HCT116 (cell line): Measurements from ENCODE around the gene CCDC124.

Experiments
- EZH2 ChIP-seq: fragments of 200-600 bp; sonication (generic); IDR thresholded peaks from 2 replicates; pipeline ENCODE4 v1.6.1; 2017; ENCODE audit warnings: antibody characterized with exemption, mixed run types
- EZH2phosphoT487 ChIP-seq: fragments of 200-600 bp; IDR thresholded peaks from 2 replicates; pipeline ENCODE4 v1.6.1; 2018; ENCODE audit warnings: antibody characterized with exemption, borderline replicate concordance
- FOSL1 ChIP-seq: IDR thresholded peaks from 2 replicates; pipeline ENCODE4 v1.6.1; 2012; ENCODE audit warnings: low read depth
- JUND ChIP-seq: IDR thresholded peaks from 2 replicates; pipeline ENCODE4 v1.6.1; 2012
- POLR2A ChIP-seq: IDR thresholded peaks from 2 replicates; pipeline ENCODE4 v1.7.0; 2011; ENCODE audit warnings: borderline replicate concordance; ENCODE audit not compliant: insufficient read depth, insufficient read length; ENCODE audit errors: extremely low read depth
- SP1 ChIP-seq: IDR thresholded peaks from 2 replicates; pipeline ENCODE4 v1.6.1; 2012; ENCODE audit warnings: low read depth
- SRF ChIP-seq: IDR thresholded peaks from 2 replicates; pipeline ENCODE4 v1.6.1; 2012; ENCODE audit warnings: low read depth
- TCF7L2 ChIP-seq: IDR thresholded peaks from 2 replicates; pipeline ENCODE4 v1.7.0; 2011; ENCODE audit warnings: borderline replicate concordance, inconsistent platforms; ENCODE audit not compliant: insufficient read depth, insufficient read length; ENCODE audit errors: extremely low read depth
- ZNF274 ChIP-seq: fragments of 200-500 bp; sonication (Bioruptor generic); IDR thresholded peaks from 2 replicates; pipeline ENCODE4 v1.6.1; 2014; ENCODE audit warnings: mild to moderate bottlenecking, low read depth, low read length, inconsistent platforms
- TF ChIP-seq, protein P1 (sequence below), 3 experiments: fragments of 200-600 bp in 1 of 3; sonication (generic) in 1 of 3; IDR thresholded peaks in 2 of 3; conservative IDR thresholded peaks in 1 of 3; 2 replicates each; pipeline ENCODE4 v1.5.1; 2012 to 2017; ENCODE audit warnings: low read depth in 2 of 3, low read length in 2 of 3, antibody characterized with exemption in 1 of 3, borderline replicate concordance in 1 of 3, control low read depth in 1 of 3, mild to moderate bottlenecking in 1 of 3, mixed read lengths in 1 of 3, mixed run types in 1 of 3, moderate library complexity in 1 of 3; ENCODE audit not compliant: insufficient read depth in 1 of 3
- TF ChIP-seq, protein P2 (sequence below): IDR thresholded peaks from 2 replicates; pipeline ENCODE4 v1.6.1; 2011; ENCODE audit warnings: mild to moderate bottlenecking, low read length, moderate library complexity; ENCODE audit not compliant: insufficient replicate concordance; ENCODE audit errors: extremely low read depth
- TF ChIP-seq, protein P3 (sequence below): IDR thresholded peaks from 2 replicates; pipeline ENCODE4 v1.6.1; 2012; ENCODE audit warnings: low read depth
- TF ChIP-seq, protein P4 (sequence below): IDR thresholded peaks from 2 replicates; pipeline ENCODE4 v1.6.1; 2012

DNA sequence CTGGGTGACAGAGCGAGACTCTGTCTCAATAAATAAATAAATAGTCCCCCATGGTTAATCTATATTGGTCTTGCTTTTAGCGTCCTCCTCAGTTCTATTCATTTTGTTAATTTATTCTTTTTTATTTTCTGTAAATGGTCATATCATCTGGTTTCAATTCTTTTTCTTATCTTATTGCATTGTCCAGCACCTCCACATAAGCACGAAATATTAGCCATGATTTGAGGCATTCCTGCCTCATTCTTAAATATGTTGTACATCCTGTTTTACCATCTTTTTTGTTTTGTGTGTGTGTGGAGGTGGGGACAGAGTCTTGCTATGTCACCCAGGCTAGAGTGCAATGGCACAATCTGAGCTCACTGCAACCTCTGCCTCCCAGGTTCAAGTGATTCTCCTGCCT, 24.6 kb upstream of the CCDC124 start:
- no peak for TF ChIP-seq SP1
- TF ChIP-seq FOSL1, result no peak
- TF ChIP-seq POLR2A, result no peak
- TF ChIP-seq, protein P1, sequence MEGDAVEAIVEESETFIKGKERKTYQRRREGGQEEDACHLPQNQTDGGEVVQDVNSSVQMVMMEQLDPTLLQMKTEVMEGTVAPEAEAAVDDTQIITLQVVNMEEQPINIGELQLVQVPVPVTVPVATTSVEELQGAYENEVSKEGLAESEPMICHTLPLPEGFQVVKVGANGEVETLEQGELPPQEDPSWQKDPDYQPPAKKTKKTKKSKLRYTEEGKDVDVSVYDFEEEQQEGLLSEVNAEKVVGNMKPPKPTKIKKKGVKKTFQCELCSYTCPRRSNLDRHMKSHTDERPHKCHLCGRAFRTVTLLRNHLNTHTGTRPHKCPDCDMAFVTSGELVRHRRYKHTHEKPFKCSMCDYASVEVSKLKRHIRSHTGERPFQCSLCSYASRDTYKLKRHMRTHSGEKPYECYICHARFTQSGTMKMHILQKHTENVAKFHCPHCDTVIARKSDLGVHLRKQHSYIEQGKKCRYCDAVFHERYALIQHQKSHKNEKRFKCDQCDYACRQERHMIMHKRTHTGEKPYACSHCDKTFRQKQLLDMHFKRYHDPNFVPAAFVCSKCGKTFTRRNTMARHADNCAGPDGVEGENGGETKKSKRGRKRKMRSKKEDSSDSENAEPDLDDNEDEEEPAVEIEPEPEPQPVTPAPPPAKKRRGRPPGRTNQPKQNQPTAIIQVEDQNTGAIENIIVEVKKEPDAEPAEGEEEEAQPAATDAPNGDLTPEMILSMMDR (IDR thresholded peaks at IDR 0.05 in 2 of 3, conservative IDR thresholded peaks at IDR 0.05 in 1 of 3; ENCODE audit: borderline replicate concordance in 1 of 3, insufficient read depth in 1 of 3, low read depth in 2 of 3, low read length in 2 of 3), result no peak
- TF ChIP-seq, protein P2, sequence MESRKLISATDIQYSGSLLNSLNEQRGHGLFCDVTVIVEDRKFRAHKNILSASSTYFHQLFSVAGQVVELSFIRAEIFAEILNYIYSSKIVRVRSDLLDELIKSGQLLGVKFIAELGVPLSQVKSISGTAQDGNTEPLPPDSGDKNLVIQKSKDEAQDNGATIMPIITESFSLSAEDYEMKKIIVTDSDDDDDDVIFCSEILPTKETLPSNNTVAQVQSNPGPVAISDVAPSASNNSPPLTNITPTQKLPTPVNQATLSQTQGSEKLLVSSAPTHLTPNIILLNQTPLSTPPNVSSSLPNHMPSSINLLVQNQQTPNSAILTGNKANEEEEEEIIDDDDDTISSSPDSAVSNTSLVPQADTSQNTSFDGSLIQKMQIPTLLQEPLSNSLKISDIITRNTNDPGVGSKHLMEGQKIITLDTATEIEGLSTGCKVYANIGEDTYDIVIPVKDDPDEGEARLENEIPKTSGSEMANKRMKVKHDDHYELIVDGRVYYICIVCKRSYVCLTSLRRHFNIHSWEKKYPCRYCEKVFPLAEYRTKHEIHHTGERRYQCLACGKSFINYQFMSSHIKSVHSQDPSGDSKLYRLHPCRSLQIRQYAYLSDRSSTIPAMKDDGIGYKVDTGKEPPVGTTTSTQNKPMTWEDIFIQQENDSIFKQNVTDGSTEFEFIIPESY, result no peak
- no peak for TF ChIP-seq EZH2
- TF ChIP-seq, protein P3, sequence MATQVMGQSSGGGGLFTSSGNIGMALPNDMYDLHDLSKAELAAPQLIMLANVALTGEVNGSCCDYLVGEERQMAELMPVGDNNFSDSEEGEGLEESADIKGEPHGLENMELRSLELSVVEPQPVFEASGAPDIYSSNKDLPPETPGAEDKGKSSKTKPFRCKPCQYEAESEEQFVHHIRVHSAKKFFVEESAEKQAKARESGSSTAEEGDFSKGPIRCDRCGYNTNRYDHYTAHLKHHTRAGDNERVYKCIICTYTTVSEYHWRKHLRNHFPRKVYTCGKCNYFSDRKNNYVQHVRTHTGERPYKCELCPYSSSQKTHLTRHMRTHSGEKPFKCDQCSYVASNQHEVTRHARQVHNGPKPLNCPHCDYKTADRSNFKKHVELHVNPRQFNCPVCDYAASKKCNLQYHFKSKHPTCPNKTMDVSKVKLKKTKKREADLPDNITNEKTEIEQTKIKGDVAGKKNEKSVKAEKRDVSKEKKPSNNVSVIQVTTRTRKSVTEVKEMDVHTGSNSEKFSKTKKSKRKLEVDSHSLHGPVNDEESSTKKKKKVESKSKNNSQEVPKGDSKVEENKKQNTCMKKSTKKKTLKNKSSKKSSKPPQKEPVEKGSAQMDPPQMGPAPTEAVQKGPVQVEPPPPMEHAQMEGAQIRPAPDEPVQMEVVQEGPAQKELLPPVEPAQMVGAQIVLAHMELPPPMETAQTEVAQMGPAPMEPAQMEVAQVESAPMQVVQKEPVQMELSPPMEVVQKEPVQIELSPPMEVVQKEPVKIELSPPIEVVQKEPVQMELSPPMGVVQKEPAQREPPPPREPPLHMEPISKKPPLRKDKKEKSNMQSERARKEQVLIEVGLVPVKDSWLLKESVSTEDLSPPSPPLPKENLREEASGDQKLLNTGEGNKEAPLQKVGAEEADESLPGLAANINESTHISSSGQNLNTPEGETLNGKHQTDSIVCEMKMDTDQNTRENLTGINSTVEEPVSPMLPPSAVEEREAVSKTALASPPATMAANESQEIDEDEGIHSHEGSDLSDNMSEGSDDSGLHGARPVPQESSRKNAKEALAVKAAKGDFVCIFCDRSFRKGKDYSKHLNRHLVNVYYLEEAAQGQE, result no peak
- TF ChIP-seq TCF7L2, result no peak
- TF ChIP-seq SRF, result no peak
- TF ChIP-seq ZNF274, result no peak
- TF ChIP-seq JUND, result no peak
- TF ChIP-seq, protein P4, sequence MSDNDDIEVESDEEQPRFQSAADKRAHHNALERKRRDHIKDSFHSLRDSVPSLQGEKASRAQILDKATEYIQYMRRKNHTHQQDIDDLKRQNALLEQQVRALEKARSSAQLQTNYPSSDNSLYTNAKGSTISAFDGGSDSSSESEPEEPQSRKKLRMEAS, result peak; percentile 9; the same call in 1 of the 2 replicates
- no peak for TF ChIP-seq EZH2phosphoT487
